Activated effector memory CD4-positive, alpha-beta T cell treated with anti-CD3 and anti-CD28 coated beads, Interleukin-2, amount 50 U/mL, for 16 hours (primary cell): ENCODE measurements around the gene MAB21L3.

Experiments used
- DNase-seq: peaks from one replicate; pipeline ENCODE4 v3.0.0-alpha.2; 2020

MAB21L3 gene

GRCh38 chr1:116112388-116113140 is 1.4 kb downstream of the MAB21L3 start:
- no peak for DNase-seq

- no peak for DNase-seq
Measured at GRCh38 chr1:116113615-116114014, 2.4 kb downstream of the MAB21L3 start.

- no peak for DNase-seq
Measured at GRCh38 chr1:116115476-116116439, 4.6 kb downstream of the MAB21L3 start.

GRCh38 chr1:116118471-116118870 is 7.3 kb downstream of the MAB21L3 start:
- DNase-seq = no peak

GRCh38 chr1:116119876-116120275 is 8.7 kb downstream of the MAB21L3 start:
- no peak for DNase-seq

DNA sequence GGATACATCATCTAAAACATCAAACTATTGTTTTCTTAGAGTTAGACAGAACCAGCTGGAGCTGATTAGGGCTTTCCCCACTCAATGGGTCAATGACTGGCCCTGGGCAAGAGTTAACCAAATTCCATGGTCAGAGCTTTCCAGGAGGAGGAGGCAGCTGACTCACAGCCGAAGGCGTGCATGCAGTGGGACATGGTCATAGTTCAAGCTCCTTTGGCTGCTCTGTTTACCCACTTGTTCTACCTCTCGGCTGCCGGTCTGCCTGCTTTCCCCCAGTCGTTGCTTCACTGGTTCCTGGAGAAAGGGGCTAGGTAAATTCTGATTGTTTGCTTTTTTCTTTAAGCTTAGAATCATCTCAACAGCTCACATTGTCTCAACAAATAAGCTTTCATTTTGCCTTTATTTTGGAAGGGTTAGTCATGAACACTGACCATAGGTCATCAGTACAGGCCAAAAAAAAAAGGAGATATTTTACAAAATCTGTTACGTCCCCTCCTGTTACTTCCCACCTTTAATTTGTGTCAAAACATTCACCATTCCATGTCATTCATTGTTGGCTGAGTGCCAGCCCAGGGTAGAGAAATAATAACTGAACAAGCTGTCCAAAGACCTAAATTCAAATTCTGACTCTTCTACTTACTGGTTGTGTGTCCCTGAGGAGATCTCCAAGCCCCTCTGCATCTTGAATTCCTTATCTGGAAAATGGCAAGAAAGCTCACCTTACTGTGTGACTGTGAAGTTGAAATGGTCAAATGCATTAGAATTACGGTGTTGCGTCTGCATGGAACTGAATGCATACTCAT is 12.0 kb downstream of the MAB21L3 start:
- DNase-seq = no peak

DNA sequence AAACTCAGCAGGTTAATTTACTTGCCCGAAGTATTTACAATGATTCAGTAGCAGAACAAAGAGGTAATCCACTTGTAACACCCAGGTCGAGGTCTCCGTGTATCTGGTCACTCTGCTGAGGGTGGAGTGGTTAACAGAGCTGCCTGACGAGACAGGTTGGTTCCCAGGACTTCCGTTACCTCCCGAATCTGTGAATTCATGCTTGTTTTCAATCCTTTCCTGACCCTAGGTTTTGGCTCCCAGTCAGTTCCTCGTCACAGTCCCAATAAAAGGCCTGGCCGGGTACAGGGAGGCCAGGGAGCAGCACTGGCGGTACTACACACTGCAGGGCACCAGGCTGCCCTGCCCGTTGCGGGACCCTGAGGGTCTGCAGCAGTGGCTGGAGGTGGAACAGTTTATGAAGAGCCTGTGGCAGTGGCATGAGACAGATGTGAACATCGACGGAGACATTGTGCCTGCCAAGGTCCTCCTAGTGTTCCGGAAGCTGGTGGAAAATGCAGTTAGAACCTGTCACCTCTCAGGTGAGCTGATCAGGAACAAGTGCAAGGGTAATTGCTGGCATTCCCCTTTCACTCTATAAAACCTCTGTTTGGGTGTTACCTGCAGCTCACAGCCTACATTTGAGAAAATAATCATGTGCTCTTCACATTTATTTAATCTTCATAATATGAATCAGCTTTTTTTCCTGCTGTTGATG is 12.8 kb downstream of the MAB21L3 start:
- no peak for DNase-seq

GRCh38 chr1:116125758-116126157 is 14.6 kb downstream of the MAB21L3 start:
- DNase-seq = no peak

GRCh38 chr1:116126281-116126680 is 15.1 kb downstream of the MAB21L3 start:
- no peak for DNase-seq

GRCh38 chr1:116127123-116127847 is 16.1 kb downstream of the MAB21L3 start:
- no peak for DNase-seq

- no peak for DNase-seq
Measured at GRCh38 chr1:116127848-116128540, 16.8 kb downstream of the MAB21L3 start.

DNA sequence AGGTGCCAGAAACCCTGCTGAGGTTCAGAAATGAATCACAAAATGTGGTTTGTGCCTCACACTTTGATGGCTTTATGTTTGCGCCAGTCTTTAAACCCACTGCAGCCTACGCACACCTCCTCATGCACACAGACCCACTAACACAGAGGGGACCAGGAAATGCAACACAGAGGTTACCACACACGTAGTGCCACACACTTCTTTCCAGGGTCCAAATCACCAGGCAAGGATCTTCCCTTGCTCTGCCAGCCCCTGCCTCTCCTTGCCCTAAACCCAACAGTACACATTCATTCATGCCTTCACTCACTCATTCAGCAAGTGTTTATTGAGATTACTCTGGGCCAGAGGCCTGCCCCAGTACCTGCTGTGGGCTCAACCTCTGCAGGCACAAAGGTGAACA is 17.5 kb downstream of the MAB21L3 start:
- DNase-seq = peak; percentile 75

DNA sequence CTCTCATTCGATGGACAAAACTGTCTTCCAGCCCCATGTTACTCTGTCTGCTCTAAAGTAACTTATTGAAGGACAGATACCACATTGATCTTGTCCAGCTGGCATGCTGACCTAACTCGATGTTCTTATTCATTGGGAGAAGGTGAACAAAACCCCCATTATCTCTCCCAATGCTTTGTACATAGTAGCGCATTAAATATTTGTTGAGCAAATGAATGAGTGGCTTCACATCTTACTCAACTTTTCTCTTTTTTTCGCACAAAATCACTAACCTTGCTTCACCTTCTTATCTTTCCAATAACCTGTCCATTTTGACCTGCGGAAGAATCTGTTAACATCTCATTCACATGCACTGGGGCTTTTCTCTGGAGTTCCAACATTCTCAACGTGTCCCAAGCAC is 18.3 kb downstream of the MAB21L3 start:
- no peak for DNase-seq

DNA sequence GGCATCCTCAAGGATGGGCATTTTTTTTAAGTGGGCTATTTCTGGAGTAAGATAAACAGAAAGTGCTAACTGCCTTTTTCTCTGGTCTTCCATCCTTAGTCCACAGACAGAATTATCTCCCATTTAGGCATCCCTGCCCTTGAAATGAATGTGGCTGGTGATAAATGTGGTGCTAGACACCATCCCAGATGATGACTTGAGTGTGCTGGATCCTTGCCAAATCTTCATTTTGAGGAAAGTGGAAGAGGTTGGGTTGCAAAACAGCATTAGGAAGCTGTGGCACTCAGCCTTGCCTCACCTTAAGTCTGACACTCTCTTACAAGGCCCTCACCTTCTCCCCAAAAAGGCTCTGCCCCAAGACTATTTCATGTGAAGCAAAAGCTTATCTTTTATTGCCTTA is 19.2 kb downstream of the MAB21L3 start:
- no peak for DNase-seq

DNA sequence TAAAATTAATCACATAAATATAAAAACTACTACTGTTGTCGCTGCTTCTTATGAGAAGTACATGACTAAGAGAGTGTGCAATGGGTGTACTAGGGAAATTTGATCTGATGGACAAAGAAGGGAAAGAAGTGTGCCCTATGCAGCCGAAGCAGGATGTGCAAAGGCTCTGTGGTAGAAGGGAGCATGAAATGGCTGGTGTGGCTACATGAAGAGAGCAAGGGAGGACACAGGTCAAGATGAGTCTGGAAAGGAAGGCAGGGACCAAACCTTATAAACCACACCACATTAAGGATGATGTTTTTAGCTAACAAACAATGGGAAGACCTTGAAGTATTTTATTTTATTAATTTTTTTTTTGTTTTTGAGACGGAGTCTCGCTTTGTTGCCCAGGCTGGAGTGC is 20.0 kb downstream of the MAB21L3 start:
- DNase-seq = no peak

DNA sequence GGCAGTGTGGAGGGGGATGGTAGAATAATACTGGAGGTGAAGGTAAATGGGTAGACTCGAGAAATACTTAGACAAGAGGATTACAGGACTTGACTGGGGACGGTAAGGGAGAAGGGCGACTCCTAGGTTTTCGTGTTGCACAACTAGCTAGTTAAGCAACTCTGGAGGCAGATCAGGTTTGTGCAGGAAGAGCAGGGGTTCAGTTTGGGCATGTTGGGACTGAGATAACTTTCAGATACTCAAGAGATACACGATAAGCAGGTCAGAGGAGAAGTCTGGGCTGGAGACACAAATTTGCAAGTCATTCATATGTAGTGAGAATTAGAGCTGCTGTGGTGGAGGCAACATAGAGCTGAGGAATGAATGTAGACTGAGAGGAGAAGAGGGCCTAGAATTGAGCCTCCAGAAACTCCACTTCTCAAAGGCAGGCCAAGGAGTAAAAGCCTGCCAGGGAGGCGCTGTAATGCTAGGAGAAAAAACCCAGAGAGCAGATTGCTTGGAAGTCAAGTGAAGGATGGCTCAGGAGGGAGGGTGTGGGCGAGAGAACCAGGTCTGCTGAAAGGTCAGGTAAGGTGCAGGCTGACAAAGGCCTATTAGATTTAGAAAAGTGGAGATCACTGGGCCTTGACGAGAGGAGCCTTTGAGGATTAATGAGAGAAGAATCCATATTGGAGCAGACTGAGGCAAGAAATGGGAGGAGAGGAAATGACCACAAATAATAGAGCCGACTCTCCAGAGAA is 20.8 kb downstream of the MAB21L3 start:
- DNase-seq = no peak

- no peak for DNase-seq
Measured at GRCh38 chr1:116133696-116134475, 22.7 kb downstream of the MAB21L3 start.

DNA sequence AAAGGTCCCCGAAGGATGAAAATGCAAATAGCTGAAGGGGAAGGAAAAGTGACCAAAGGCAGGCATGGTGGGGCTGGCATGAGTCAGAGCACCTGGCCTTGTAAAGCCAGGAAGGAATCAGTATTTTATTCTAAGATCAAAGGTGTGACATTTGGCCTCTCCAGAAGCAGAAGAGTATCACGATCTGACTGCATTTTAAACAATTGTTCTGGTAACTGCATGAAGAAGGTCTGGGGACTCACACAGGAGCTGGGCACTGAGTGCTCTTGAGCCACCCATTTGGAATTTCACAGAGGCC is 23.2 kb downstream of the MAB21L3 start:
- no peak for DNase-seq

DNA sequence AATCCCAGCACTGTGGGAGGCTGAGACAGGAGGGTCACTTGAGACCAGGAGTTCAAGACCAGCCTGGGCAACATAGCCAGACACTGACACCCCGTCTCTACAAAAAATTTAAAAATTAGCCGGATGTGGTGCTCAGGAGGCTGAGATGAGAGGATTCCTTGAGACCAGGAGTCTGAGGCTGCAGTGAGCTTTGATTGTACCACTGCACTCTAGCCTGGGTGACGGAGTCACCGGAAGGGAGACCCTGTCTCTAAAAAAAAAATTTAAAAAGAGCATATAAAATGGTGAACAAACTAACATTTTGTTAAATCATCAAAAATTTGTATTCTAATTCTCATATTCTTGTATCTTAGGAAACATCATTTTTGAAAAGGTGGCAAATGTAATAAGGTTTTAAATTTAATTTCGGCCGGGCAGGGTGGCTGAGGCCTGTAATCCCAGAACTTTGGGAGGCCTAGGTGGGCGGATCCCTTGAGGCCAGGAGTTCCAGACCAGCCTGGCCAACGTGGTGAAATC is 27.1 kb downstream of the MAB21L3 start:
- DNase-seq = no peak
